GM12892 (cell line): Measurements from ENCODE around the gene GRAMD1A.

Experiments
- POLR2A ChIP-seq: IDR thresholded peaks from 2 replicates; pipeline ENCODE4 v1.6.1; 2011; ENCODE audit warnings: low read depth, low read length, control low read depth
- POLR2AphosphoS5 ChIP-seq: IDR thresholded peaks from 2 replicates; pipeline ENCODE4 v1.6.1; 2011; ENCODE audit warnings: low read depth, low read length, control low read depth
- TAF1 ChIP-seq: IDR thresholded peaks from 2 replicates; pipeline ENCODE4 v1.6.1; 2011; ENCODE audit warnings: low read depth, mild to moderate bottlenecking, control low read depth, low read length, borderline replicate concordance

- TF ChIP-seq POLR2A (no peak), POLR2AphosphoS5 (no peak), TAF1 (no peak)
Measured at GRCh38 chr19:34960940-34961679, 39.0 kb upstream of the GRAMD1A start.
